HuH-7.5 (cell line): ENCODE results near the gene ZNF267.
A peak's percentile ranks its signal among the peaks of the same experiment; 100 is the strongest.
"Not testable (repeated sequence)": the region's sequence is repeated elsewhere in the genome, so short reads cannot be mapped to it uniquely, and the experiment has no call there.

Experiments used
- DNase-seq: peaks from one replicate; pipeline ENCODE4 v3.0.0; 2011; ENCODE audit warnings: low spot score

The ZNF267 gene

DNA sequence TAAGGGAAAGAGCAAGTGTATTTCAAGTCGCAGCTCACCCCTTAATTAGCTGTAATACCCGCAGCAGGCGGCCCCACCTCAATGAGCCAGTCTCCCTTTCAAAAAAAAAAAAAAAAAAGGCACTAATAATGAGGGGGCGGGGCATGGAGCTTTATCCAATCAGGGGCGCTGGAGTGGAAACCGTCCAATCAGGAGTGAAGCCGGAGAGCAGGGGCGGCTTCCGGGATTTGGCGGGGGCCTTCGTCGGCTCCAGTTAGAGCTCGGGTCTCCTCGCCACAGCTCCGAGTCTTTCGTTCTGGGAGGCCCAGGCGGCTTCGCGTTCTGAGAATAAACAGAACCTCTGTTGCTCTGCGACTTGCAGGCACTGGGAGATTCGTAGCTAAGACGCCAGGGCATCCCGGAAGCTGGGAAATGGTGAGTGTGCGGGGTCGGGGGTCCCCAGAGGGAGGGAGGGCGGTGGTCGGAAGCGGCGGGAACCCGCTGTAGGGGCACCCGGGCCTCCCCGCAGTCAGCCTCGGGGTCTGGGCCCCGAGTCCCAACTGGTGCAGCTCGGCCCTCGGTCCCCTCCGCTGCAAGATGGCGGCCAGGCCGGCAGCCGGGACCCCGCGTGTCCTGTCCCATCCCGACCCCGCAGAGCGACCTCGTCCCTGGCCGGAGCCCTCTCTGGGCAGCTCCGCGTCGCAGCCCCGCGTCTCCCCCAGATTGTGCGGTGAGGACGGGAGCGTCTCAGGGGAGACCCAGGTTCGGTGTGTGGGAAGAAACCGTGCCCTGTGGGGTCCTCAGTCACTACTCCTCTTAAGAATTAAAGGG is at the start of gene ZNF267:
Gene ZNF267, plus strand, starts transcription at position 252 of the 810 bp plus-strand sequence. Its CDS starts 160 bp downstream, at position 412.
- peak; percentile 72 for DNase-seq

GRCh38 chr16:31833047-31833446 is 40.6 kb upstream of the ZNF267 start:
- no peak for DNase-seq

DNA sequence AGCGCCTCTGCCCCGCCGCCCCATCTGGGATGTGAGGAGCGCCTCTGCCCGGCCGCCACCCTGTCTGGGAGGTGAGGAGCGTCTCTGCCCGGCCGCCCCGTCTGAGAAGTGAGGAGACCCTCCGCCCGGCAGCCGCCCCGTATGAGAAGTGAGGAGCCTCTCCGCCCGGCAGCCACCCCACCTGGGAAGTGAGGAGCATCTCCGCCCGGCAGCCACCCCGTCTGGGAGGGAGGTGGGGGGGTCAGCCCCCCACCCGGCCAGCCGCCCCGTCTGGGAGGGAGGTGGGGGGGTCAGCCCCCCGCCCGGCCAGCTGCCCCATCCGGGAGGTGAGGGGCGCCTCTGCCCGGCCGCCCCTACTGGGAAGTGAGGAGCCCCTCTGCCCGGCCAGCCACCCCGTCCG is 37.2 kb upstream of the ZNF267 start:
- DNase-seq, result not testable (repeated sequence)

GRCh38 chr16:31842864-31843263 is 30.7 kb upstream of the ZNF267 start:
- DNase-seq, result no peak

DNA sequence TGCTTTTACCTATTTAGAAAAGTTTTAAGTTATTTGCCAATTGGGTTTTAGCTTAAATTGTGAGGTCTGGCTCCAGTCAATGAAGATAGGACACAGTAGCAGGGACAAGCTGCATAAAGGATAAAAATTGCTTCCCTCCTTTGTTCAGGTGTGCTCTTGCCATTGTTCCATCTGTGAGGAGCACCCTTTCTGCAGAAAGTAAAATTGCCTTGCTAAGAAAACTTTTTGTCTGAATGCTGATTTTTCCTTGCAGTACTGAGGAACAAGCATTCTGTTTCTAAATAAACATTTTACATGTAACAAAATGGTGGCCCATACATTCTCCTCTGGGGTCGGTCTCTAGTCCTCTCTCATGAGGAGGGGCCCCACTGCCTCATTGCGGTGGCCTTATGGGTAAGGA is 25.0 kb upstream of the ZNF267 start:
- not testable (repeated sequence) for DNase-seq

DNA sequence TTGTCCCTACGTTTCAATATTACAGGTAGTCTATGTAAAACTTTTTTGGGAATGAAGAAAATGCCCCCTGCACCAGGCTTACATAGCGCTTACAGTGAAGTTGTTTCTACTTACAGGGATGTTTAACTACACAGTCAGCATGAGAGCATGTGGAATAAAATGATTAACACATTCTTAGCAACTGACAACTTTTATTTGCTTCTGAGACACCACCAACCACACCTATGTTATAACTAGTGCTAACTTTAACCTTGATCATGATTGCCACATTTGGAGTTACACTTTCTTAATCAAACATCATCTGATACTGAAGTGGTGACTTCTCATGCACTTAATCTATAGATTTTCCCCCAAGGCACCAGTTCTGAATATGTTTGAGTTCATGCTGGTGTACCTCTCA is 20.3 kb upstream of the ZNF267 start:
- DNase-seq, result no peak

DNA sequence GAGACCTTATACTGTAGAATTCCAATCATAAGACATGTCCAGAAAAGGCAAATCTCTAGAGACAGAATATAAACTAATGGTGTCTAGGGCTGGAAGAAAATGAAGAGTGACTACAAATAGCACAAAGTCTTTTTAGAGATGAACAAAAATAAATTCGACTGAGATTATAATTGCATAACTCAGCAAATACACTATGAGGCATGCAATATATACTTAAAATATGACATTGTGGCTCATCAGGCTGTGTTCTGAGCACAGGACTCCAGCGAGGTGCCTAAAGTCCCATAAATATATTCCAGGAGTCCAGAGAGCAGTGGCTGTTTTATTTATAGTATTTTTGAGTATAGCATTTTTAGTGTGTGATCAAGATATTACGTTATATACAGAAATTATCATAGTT is 13.1 kb upstream of the ZNF267 start:
- DNase-seq, result no peak

DNA sequence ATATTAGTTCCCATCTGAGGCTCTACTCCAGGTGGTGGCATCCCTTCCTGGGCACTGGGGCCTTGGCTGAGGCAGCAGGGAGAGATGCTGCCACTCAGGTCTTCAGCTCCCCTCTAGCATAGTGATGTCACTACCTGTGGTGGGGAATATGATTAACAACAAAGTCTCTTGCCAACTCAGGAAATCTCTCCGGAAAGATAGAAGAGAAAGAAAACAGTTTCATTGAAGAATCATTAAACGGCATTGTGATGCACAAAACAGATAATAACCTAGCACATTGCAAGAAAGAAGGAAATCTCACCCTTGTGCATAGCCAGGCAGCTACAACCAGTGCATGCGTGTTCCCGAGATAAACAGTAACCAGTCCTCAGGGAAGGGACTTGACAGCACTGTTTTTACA is 12.2 kb upstream of the ZNF267 start:
- DNase-seq, result no peak

GRCh38 chr16:31862761-31863160 is 10.8 kb upstream of the ZNF267 start:
- DNase-seq, result no peak

- DNase-seq, result no peak
Measured at GRCh38 chr16:31868164-31868563, 5.4 kb upstream of the ZNF267 start.

- peak; percentile 38 for DNase-seq
Measured at GRCh38 chr16:31868691-31869167, 4.9 kb upstream of the ZNF267 start.

DNA sequence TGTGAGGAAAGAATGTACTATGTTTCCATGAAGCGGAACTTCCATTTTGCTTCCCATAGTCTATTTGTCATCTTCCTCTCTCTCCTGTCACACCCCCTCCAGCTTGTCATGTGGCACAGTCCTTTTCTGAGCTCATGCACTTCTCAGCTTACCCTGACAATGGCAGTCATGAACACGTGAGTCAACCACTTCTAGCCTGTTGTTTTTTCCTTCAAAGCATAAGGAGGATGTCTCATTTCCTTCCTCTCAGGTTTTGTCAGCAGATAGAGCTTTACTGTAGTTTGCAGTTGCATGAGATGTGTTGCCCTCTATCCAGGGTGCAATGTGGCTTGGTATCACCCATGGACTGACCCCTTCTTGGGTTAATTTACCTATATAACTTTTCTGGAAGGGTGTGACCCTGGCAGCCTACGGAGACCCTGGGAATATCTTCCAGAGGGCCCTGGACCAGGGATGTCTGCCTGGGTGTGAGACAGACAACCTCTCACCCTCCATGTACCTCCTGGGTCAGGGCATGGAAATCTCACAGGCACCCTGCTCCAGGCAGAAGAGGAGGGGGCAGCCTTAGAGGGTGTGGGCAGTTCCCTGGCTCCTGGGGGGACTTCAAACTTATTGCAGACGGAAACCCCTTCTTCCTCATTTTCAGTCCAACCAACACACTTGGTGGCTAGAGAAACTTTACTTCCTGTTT is 4.0 kb upstream of the ZNF267 start:
- no peak for DNase-seq

DNA sequence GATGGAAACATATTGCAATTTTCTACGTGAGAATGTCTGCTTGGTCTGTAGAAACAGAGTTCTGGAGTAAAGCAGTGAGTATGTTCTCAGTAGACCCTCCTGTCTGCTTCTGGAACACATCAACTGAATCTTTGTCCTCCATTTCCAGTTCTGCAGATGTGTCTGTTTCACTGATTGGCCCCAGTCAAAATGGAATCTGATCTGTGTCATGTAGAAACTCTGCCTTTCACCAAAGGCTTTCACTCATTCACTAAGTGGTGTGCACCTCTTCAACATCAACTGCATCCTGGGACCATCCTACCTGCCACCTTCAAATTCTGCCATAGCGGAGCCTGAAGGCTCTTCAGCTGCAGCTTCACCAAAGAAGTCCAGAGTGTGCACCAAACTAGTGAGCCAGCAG is 2.8 kb upstream of the ZNF267 start:
- DNase-seq, result no peak

DNA sequence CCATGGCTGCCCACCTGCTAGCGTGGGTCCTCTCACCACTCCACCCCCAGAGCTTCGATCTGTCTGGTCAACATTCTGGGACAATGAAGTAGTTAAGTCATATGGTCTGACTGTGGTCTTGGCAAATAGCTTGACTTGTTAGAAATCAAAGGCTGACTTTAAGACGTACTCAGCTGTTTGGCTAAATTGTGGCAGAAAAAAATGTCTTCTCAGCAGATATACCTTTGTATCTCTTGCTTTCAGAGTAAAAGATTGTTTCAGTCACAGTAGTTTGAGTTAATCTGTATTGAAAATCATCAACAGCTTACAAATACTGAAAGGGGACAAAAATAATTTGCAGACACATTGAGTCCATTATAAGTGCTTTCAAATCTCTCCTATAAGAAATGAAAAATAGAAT is 2.1 kb upstream of the ZNF267 start:
- no peak for DNase-seq

GRCh38 chr16:31872201-31872600 is 1.4 kb upstream of the ZNF267 start:
- DNase-seq, result no peak

DNA sequence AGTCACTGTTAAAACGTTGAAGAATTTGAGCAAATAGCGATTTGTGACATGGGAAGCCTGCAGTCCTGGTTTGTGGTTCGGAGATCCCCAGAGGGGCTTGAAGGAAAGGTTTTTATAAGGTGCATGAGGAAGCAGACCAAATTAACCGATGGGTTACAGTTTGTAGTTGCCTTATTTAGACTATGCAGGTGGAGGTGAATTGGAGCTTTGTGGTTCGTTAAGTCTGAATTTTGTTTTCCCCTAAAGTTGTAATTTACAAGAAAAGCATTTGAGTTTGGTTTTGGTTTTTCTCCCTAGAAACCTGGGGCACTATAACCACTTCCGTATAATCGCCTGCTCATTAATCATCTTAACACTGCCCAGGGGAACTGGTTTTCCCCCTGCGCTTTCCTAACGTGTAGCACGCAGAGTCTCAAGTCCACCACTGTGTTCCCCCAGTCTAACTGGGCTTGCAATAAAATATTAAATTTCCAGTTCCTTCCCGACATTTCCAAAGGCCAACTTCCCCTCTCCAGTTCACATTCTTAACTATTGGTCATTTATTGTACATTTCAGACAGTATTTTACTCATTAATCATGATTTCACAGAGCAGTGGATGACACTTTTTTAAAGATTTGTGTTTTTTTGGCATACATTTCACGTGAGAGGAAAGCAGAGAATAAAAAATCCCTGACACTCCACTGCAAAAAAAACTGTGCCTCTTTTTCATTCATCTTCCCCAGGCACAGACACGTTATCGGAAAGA is 932 bp downstream of the ZNF267 start:
- DNase-seq, result no peak

DNA sequence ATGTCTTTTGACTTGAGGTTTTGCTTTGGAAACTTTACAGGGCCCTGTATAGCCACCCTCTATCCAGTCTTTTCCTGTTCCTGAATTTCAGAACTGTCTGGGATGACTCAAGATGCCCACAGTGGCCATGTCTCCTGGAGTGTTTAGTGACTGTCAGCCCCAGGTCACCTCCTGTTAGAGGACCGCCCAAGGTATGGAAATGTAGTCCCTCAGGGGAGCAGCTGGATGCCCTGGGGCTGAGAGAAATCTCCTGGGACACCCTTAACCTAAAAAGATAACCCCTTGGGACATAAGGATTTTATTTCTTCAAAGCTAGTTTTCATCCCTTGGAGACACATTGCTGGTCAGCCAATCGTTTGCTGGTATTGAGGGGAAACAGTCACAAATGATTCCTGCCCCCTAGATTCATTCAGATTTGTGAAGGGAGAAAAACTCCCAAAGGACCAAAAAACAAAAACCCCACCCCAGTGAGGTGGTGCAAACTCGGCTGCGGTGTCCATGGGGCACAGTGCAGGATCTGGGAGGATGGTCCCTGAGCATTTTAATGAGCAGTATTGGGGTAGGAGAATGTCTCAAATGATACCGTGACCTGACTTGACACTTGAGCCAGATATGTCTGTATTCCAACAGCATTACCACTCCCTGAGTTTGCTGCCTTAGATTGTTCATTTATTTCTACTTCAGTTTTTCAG is 1.7 kb downstream of the ZNF267 start:
- no peak for DNase-seq

- DNase-seq, result no peak
Measured at GRCh38 chr16:31875928-31876547, 2.4 kb downstream of the ZNF267 start.

DNA sequence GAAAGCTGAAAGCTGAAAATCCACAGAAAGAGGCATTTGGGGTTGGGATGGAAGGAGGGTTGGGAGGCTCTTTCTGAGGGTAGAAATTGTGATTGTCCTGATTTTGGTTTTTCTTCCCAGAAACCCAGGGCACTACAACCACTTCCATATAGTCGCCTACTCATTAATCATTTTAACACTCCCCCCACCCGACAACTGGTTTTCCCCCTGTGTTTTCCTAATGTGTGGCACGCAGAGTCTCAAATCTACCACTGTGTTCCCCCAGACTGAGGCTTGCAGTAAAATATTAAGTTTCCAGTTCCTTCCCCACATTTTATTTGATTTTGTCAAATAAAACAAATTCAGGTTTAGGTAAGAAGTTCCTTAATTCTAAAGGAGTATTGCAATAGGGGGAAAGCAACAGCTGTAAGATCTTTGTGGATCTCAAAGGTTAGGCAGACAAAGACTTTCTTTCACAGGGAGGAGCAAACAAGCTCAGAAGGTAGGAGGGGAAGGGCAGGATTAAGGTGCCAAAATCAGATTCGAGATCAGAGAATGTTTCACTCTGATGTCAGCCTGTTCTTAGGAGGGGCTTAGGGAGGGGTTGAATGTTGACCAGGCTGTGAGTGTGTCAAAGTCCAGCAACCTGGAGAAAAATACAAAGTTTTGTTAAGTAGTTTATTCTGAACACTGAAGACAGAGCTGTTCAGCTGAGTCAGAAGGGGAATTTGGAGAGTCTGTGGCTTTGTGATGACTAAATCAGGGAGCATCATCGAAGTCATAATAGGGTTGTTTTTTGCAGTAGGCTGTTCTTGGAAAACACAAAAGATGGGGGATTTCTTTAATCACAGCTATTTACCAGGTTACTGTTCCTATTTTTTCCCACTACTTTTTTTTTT is 3.6 kb downstream of the ZNF267 start:
- DNase-seq, result no peak

DNA sequence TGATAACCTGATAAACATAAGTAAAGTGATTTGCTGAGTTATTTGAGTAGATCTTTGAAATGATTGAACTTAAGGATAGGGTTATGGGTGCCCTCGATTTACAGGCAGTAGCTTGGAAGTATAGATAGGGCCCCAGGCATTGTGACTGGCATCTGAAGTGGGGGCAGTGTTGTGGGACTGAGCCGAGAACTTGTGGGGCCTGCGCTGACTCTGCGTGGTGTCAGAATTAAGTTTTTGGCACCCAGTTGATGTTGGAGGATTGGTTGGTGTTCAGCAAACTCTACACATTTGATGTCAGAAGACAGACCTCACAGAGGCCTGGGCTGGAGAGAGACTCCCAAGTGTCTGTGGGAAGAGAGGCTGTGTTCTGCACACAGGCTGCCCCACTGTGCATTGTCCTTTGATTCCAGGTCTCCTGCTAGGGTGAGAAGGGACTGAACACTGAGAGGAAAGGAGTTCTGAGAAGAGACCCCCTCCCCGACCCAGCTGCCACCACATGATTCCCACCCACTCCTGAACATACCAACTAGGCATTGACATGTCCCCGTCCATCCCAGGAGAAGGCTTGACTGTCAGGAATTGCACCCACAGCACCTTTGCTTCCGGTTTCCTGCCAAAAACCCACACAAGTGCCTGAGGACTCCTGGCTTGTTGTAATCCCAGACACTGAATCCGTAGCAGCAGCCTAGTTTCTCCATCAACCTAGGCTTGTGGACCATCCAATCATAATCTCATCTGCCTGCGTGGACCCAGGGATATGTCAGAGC is 4.5 kb downstream of the ZNF267 start:
- DNase-seq, result no peak
